Measurements from ENCODE around the gene GFM2. TPM values are rescaled to one million over a fixed set of nuclear protein-coding genes. Genes with fewer than 3 reads are reported as not detected.

The GFM2 gene
- total and polyA plus RNA-seq, 2 donors from 2014 or later: 18.9 to 28.0 TPM

GRCh38 chr5:74693191-74693590 is 73.7 kb downstream of the GFM2 start:
- H3K9me3 ChIP-seq (ENCODE audit: control insufficient read depth in 2 of 3, insufficient read depth in 1 of 3, low read length in 3 of 3): no peaks in the 10 kb centered on the region
- H3K9ac ChIP-seq (ENCODE audit: low read length in 3 of 3): no peak overlapping the region
- TF ChIP-seq CTCF (IDR thresholded peaks at IDR 0.05; ENCODE audit: borderline replicate concordance, extremely low read depth, insufficient read depth): no peak
- H3K4me3 ChIP-seq (ENCODE audit: low read length in 3 of 3): no peak overlapping the region
- intact Hi-C loops (cut with DNase I): no loop called here
- H3K4me1 ChIP-seq (ENCODE audit: control insufficient read depth in 2 of 3, insufficient read depth in 2 of 3, low read depth in 1 of 3, low read length in 3 of 3): no peaks in the 10 kb centered on the region
- no peak overlapping the region for H3K27ac ChIP-seq (ENCODE audit: low read depth in 2 of 2, low read length in 2 of 2)
- no peaks in the 10 kb centered on the region for H3K27me3 ChIP-seq (ENCODE audit: control insufficient read depth, insufficient read depth, low read length)
- FAIRE-seq (no peak), DNase-seq (no peak)
- peaks cover 3 to 14% (median 6%) of the 10 kb centered on the region in 3 donors for H3K36me3 ChIP-seq (ENCODE audit: control insufficient read depth in 2 of 3, insufficient read depth in 3 of 3, low read length in 3 of 3)

- intact Hi-C loops (cut with DNase I): no loop called here
- no peak overlapping the region for H3K27ac ChIP-seq (ENCODE audit: low read depth in 2 of 2, low read length in 2 of 2)
- no peak overlapping the region for H3K4me3 ChIP-seq (ENCODE audit: low read length in 3 of 3)
- H3K27me3 ChIP-seq (ENCODE audit: control insufficient read depth, insufficient read depth, low read length): no peaks in the 10 kb centered on the region
- DNase-seq (peak in 1 of 5 donors; percentile 8), FAIRE-seq (peak; percentile 30)
- no peak overlapping the region for H3K9ac ChIP-seq (ENCODE audit: low read length in 3 of 3)
- TF ChIP-seq CTCF (IDR thresholded peaks at IDR 0.05; ENCODE audit: borderline replicate concordance, extremely low read depth, insufficient read depth): no peak
- peaks cover 3 to 13% (median 11%) of the 10 kb centered on the region in 3 donors for H3K4me1 ChIP-seq (ENCODE audit: control insufficient read depth in 2 of 3, insufficient read depth in 2 of 3, low read depth in 1 of 3, low read length in 3 of 3)
- H3K36me3 ChIP-seq (ENCODE audit: control insufficient read depth in 2 of 3, insufficient read depth in 3 of 3, low read length in 3 of 3): peaks cover 0 to 6% (median 6%) of the 10 kb centered on the region in 3 donors
- no peaks in the 10 kb centered on the region for H3K9me3 ChIP-seq (ENCODE audit: control insufficient read depth in 2 of 3, insufficient read depth in 1 of 3, low read length in 3 of 3)
Observed at GRCh38 chr5:74686962-74687751, 79.8 kb downstream of the GFM2 start.

GRCh38 chr5:74685979-74686631 is 80.8 kb downstream of the GFM2 start:
- peak in 1 of 5 donors; percentile 17 for DNase-seq
- H3K36me3 ChIP-seq (ENCODE audit: control insufficient read depth in 2 of 3, insufficient read depth in 3 of 3, low read length in 3 of 3): peaks cover 0 to 3% (median 1%) of the 10 kb centered on the region in 3 donors
- H3K27me3 ChIP-seq (ENCODE audit: control insufficient read depth, insufficient read depth, low read length): no peaks in the 10 kb centered on the region
- H3K9me3 ChIP-seq (ENCODE audit: control insufficient read depth in 2 of 3, insufficient read depth in 1 of 3, low read length in 3 of 3): no peaks in the 10 kb centered on the region
- no peak for FAIRE-seq
- H3K27ac ChIP-seq (ENCODE audit: low read depth in 2 of 2, low read length in 2 of 2): peak overlapping the region in 1 of 2 donors; percentile 71
- TF ChIP-seq CTCF (IDR thresholded peaks at IDR 0.05; ENCODE audit: borderline replicate concordance, extremely low read depth, insufficient read depth): no peak
- intact Hi-C loops (cut with DNase I): no loop called here
- peak overlapping the region; percentile 1 to 91 (median 34) for H3K9ac ChIP-seq (ENCODE audit: low read length in 3 of 3)
- H3K4me3 ChIP-seq (ENCODE audit: low read length in 3 of 3): peak overlapping the region; percentile 26 to 70 (median 67)
- H3K4me1 ChIP-seq (ENCODE audit: control insufficient read depth in 2 of 3, insufficient read depth in 2 of 3, low read depth in 1 of 3, low read length in 3 of 3): peaks cover 3 to 13% (median 11%) of the 10 kb centered on the region in 3 donors

Data from kidney (tissue), 14 donors.